Kidney (tissue), 14 donors: ENCODE data around the gene CSF2. TPM values are rescaled to one million over a fixed set of nuclear protein-coding genes. Genes with fewer than 3 reads are reported as not detected.

Experiments used
- DNase-seq, 5 donors: peaks; one replicate each; pipeline ENCODE4 v3.0.0-alpha.2; 2013 to 2020
- FAIRE-seq: peaks from 2 replicates; lab custom pipeline; 2012; peaks lifted over from hg19 to GRCh38; lab: Jason Lieb, UNC
- H3K27ac ChIP-seq, 2 donors: one replicate each; pipeline ENCODE4 v1.7.0; 2013; ENCODE audit warnings: low read depth in 2 of 2, low read length in 2 of 2, inconsistent platforms in 1 of 2
- H3K27me3 ChIP-seq: one replicate; pipeline ENCODE4 v1.7.1; 2013; ENCODE audit warnings: low read length, inconsistent platforms; ENCODE audit not compliant: control insufficient read depth, insufficient read depth
- H3K36me3 ChIP-seq, 3 donors: one replicate each; pipeline versions ENCODE4 v1.7.0 to v1.7.1; 2013; ENCODE audit warnings: low read length in 3 of 3, control low read depth in 1 of 3, inconsistent platforms in 1 of 3; ENCODE audit not compliant: insufficient read depth in 3 of 3, control insufficient read depth in 2 of 3
- H3K4me1 ChIP-seq, 3 donors: one replicate each; pipeline versions ENCODE4 v1.7.0 to v1.7.1; 2013; ENCODE audit warnings: low read length in 3 of 3, inconsistent platforms in 1 of 3, low read depth in 1 of 3; ENCODE audit not compliant: control insufficient read depth in 2 of 3, insufficient read depth in 2 of 3
- H3K4me3 ChIP-seq, 3 donors: one replicate each; pipeline versions ENCODE4 v1.7.0 to v1.8.1; 2013; ENCODE audit warnings: low read length in 3 of 3, control low read depth in 1 of 3, inconsistent platforms in 1 of 3
- H3K9ac ChIP-seq, 3 donors: one replicate each; pipeline versions ENCODE4 v1.7.0 to v1.7.1; 2013; ENCODE audit warnings: low read length in 3 of 3, control low read depth in 1 of 3, inconsistent platforms in 1 of 3
- H3K9me3 ChIP-seq, 3 donors: one replicate each; pipeline versions ENCODE4 v1.7.0 to v1.7.1; 2013; ENCODE audit warnings: low read length in 3 of 3, control low read depth in 1 of 3, inconsistent platforms in 1 of 3; ENCODE audit not compliant: control insufficient read depth in 2 of 3, insufficient read depth in 1 of 3
- intact Hi-C: fragments of 100-400 bp; cut with DNase I; formaldehyde crosslinking; loops from one replicate; pipeline ENCODE4 v1.11.1; 2022
- polyA plus RNA-seq: library from polyadenylated mRNA; stranded (reverse); fragments of 350-450 nt; fragmentation: Illumina TruSeq; extraction: RNeasy Lipid Tissue Mini Kit (QIAGEN cat#74804); gene quantifications from one replicate; pipeline ENCODE4 v1.2.3, GENCODE V29; 2014; ENCODE audit warnings: low read depth, low replicate concordance; ENCODE audit not compliant: insufficient read depth
- total RNA-seq: library from RNA; stranded (reverse); fragmentation: NEBNext Ultra II Directional; extraction: Animal tissue kit (Norgen Biotek cat#: 25700); gene quantifications from one replicate; pipeline ENCODE4 v1.2.1, GENCODE V29; 2021
- TF ChIP-seq, protein P1 (sequence below): IDR thresholded peaks from 3 replicates; pipeline ENCODE4 v1.5.1; 2012; ENCODE audit warnings: mild to moderate bottlenecking, moderate library complexity, borderline replicate concordance; ENCODE audit not compliant: insufficient read depth; ENCODE audit errors: extremely low read depth
- donor health status: control.
- donor health status: control.
- donor health status: control.
- donor health status: control.
- donor health status: control.
- donor health status: DM: yes; HTN: yes; CAD: no.
- donor health status: Normal renal cell carcinoma (clear cell type).

CSF2 gene
- total and polyA plus RNA-seq, 2 donors from 2014 or later, result not detected

DNA sequence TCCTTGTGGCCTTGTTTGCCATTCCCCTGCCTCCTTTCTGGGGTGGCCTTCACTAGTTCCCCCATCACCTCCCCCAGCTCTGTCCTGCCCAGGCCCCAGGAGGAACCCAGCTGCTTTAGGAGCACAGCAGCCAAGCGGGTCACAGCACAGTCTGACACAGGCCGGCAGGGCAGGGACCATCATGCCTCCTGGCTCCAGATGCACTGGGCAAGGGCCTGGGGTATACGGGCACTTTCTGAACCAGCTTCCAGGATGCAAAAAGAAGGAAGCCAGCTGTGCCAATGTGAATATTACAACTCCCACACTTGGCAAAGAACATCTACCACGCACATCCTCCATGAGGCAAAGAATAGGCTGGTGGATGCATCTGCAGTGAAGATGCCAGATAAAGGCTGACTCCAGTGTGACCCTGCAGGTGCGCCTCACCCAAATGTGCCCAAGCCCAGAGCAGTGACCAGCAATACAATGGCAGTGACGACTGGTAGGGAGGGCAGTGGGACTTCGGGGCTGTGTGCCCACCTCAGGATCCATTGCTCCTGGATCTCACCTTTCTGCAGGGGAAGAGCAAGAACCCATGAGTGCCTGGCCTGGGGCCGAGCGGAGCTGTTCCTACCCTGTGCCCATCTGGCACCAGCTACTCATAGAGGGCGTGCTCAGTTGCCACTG is 19.4 kb upstream of the CSF2 start:
- Histone ChIP-seq H3K4me1 (no peaks in the 10 kb centered on the region), H3K9me3 (no peaks in the 10 kb centered on the region), H3K27ac (no peak overlapping the region), H3K36me3 (no peaks in the 10 kb centered on the region), H3K27me3 (no peaks in the 10 kb centered on the region), H3K4me3 (no peak overlapping the region), H3K9ac (no peak overlapping the region)
- TF ChIP-seq, protein P1, sequence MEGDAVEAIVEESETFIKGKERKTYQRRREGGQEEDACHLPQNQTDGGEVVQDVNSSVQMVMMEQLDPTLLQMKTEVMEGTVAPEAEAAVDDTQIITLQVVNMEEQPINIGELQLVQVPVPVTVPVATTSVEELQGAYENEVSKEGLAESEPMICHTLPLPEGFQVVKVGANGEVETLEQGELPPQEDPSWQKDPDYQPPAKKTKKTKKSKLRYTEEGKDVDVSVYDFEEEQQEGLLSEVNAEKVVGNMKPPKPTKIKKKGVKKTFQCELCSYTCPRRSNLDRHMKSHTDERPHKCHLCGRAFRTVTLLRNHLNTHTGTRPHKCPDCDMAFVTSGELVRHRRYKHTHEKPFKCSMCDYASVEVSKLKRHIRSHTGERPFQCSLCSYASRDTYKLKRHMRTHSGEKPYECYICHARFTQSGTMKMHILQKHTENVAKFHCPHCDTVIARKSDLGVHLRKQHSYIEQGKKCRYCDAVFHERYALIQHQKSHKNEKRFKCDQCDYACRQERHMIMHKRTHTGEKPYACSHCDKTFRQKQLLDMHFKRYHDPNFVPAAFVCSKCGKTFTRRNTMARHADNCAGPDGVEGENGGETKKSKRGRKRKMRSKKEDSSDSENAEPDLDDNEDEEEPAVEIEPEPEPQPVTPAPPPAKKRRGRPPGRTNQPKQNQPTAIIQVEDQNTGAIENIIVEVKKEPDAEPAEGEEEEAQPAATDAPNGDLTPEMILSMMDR, result no peak
- FAIRE-seq (no peak), DNase-seq (peak in 2 of 5 donors; percentile 4 to 52)
- intact Hi-C loops, result no loop called here

DNA sequence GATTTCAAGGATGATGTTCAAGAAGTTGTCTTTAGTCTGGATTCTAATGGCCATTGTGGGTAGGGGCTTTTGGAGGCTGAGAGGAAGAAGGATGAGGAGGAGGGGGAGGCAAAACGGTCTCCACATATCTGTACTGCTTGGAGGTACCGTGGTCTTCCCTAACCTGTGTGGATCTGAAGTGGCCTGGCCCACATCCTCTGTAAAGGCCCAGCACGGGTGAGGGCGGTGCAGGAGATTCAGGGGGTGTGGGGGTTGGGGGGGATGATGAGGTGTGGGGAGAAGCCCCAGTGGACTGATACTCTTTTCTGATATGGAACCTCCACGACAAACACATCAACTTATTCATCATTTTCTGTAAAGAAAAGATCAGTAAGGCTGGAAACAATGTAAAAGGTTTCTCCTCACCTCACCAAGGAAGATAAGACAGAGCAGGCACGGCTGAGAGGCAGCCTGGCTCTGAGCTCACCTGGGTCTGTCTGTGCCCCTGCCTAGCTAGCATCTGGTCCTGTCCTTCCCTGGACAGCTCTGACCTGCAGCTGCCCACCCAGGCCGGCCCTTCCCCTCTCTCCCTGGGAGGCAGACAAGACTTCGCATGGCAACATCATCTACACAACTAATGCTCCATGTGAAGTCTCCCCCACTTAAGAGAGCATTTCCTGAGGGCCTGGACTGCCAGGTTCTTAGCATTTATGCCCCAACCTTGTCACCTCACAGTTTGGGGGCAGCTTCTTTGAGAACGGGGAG is 18.7 kb upstream of the CSF2 start:
- Histone ChIP-seq H3K9ac (no peak overlapping the region), H3K27ac (no peak overlapping the region), H3K36me3 (no peaks in the 10 kb centered on the region), H3K27me3 (no peaks in the 10 kb centered on the region), H3K9me3 (no peaks in the 10 kb centered on the region), H3K4me1 (no peaks in the 10 kb centered on the region), H3K4me3 (no peak overlapping the region)
- TF ChIP-seq, protein P1, result no peak
- intact Hi-C loops, result no loop called here
- FAIRE-seq, result no peak
- DNase-seq, result peak in 2 of 5 donors; percentile 11 to 58

DNA sequence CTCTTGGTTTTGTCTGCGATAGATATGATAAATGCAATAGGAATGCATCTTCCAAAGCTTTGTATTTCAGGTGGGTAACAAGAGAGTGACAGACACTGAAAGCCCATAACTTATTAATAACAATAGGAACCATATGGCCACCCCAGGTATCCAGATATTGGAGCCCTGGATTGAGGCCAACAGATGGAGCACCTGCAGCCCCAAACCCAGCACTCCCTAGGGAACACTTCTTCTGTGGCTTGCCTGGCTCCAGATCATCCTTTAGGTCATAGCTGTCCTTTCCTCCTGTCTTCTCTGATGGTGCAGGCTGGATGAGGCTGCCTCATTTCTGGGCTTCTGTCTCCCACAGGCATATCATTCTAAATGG is 18.2 kb upstream of the CSF2 start:
- intact Hi-C loops, result no loop called here

More for the DNA sequence above, 18.2 kb upstream of the CSF2 start:
- DNase-seq (no peak), FAIRE-seq (no peak)
- Histone ChIP-seq H3K27me3 (no peaks in the 10 kb centered on the region), H3K27ac (no peak overlapping the region), H3K9ac (no peak overlapping the region), H3K4me3 (no peak overlapping the region), H3K4me1 (no peaks in the 10 kb centered on the region), H3K36me3 (no peaks in the 10 kb centered on the region), H3K9me3 (no peaks in the 10 kb centered on the region)
- TF ChIP-seq, protein P1, result no peak
